ENCODE data around the gene CACNA1S.
A peak's percentile ranks its signal among the peaks of the same experiment; 100 is the strongest.

Gene CACNA1S

GRCh38 chr1:201023920-201024624 lies 88.2 kb downstream of the CACNA1S start:
- DNase-seq = no peak

GRCh38 chr1:201023517-201023902 lies 88.7 kb downstream of the CACNA1S start, which contains the start of gene KIF21B:
TSS of gene KIF21B (minus strand) at chr1:201023714. CDS start at chr1:201023383, 331 bp downstream.
- DNase-seq = peak; percentile 94

- peak; percentile 65 for DNase-seq
These were observed 89.3 kb downstream of the CACNA1S start for GRCh38 chr1:201022820-201023516.

DNA sequence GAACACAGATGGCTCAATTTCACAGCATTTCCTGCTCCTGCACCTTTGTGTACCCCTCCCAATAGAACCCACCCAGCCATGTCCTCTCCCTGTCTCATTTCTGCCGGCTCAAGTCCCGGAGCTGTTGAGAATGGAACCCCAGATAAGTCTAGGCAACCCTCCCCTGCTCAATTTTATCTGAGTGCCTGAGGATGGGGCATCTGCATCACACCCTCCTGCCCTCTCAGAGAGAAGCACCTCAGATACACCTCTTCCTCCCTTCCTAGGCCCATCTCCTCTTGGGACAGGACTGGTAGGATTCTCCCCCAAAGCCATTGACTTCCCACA lies 89.8 kb downstream of the CACNA1S start:
- DNase-seq = no peak

GRCh38 chr1:201021630-201022492 lies 90.4 kb downstream of the CACNA1S start:
- DNase-seq = no peak

- DNase-seq = peak; percentile 56
These were observed 91.3 kb downstream of the CACNA1S start for GRCh38 chr1:201020721-201021629.

DNA sequence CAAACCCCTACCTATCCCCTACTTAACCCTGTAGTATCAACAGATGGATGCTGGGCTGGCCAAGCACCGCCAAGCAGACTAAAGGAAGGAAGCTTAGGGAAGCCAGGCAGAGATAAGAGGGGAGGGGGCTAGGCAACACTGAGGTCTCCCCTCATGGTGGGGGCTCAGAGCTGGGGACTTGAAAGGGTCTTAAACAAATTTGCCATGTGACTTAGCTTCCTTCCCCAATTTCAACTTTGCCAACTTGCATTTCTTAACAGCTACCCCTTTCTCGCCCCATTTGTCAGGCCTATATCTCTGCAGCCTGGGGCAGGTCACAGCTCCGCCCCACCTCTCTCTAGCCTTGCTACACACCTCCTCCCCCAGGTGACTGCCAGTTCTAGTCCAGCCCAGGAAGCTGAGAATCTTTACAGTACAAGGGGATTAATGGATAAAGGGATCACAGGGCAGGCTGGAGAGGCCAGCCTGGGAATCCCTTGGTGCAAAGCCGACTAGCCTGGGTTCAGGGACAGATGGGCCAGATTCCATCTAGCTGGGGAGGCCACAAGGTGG lies 92.1 kb downstream of the CACNA1S start:
- peak; percentile 56 for DNase-seq

GRCh38 chr1:201019321-201019977 lies 92.8 kb downstream of the CACNA1S start:
- DNase-seq = peak; percentile 93

- DNase-seq = no peak
These were observed 94.4 kb downstream of the CACNA1S start for GRCh38 chr1:201017828-201018163.

DNA sequence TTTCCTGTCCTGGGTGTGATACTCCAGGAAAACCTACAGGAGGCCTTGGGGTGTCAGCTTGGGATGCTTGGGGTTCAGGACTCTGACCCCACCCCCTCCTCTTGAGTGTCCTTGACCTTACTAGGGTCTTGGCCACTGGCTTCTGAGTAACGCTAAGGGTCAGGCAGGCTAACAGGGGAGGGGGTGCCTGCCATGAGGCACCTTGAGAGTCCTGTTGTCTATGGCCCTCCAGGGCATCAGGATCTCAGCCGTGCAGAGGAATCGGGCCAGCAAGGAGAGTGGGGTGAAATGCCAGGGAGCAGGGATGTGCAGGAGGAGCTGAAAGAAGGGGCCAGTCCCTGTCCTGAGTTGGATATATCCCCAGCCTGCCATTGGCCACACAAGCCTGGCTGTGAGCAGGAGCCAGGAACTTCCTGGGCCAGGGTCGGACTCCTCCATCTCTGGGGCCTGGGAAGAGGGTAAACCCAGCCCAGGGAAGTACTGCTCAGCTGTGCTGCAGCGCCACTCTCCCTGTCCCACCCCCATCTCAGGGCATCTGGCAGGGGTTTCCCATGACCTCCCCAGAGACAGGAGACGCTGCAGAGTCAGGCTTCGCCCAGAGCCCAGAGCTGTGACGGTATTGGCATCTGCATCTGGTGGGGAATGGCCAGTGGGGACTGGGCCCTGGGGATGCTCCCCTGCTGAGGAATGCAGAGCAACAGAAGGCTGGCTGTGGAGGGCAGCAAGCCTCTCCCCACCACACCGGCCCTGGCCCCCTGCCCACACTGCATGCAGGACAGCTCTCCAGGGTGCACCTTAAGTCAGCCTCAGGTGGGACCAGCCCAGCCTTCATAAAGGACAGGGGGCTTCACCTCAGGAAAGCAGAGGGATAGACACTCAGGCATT lies 95.0 kb downstream of the CACNA1S start:
- no peak for DNase-seq

DNA sequence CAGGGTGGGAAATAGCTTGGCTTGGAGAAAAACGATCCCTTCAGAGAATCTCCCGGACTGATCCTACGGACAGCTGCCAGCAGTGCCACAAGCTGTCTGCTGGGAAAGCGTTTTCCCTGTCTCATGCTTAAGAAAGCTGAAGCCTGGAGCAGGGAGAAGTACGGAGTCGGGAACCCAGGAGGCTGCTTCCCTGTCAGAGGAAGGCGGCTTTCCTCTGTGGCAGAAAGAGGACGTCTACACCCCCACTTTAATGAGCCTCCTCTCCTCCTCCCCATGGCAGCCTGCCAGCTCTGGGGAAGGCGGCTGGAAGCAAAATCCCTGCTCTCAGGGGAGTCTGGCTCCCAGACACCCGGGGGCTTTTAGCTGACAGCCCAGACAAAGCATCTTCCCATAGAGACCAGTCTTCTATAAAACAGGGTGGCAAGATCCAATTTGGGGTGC lies 96.0 kb downstream of the CACNA1S start:
- no peak for DNase-seq

GRCh38 chr1:201015551-201016091 lies 96.6 kb downstream of the CACNA1S start:
- DNase-seq = no peak

GRCh38 chr1:201014816-201015200 lies 97.4 kb downstream of the CACNA1S start:
- DNase-seq = no peak

DNA sequence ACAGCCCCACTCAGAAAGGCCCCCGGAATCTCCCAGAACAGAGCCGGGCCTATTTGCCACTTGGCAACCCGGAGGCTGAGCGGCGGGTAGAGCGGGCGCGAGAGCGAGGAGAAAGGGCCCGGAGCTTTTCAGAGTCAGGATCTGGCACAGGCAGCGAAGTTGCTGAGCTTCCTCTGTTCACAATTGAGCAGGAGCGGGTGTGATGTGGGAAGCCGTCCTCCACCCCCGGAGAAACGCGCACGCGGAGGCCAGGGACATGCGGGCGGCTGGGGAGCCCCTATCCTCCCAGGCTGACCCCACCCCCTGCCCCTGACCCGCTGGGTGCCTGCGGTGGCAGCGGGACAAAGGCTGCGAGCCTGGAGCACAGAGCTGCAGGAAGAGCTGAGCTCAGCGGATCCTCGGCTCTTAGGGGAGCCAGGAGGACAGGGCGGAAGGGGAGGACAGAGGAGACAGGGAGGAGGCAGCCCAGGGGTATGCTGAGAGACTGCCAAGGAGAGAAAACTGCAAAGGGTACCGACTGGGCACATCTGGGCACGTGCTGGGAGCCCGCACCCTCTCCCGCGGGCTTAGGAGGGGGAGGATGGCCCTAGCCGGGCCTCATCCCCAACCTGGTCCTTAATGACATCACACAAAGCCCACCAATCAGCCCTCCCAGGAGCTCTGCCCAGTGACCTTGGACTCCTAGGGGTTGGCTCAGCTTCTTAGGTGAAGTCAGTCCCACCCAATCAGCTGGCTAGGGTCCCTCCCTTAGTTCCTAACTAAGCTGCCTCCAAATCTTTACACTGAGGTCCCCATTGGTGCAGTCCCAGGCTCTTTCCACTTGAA lies 98.0 kb downstream of the CACNA1S start:
- DNase-seq = no peak

- no peak for DNase-seq
These were observed 99.2 kb downstream of the CACNA1S start for GRCh38 chr1:201013031-201013485.

DNA sequence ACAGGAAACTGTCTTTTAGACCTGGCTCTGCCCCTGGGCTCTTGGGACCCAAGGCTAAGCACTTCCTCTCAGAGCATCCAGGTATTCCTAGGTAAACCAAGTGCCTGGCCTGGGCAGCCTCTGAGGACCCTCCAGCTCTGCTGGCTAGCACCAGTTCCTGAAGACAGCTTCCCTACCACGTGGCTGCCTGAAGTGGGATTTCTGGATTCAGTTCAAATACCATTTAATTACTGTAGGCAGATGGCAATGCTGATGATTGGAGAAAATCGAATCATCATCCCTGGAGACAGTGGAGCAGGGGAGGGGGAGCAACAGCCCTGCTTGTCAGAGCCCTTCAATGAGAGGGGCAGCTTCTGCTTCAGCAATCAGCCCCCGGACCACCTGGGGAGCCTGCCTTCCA lies 100.6 kb downstream of the CACNA1S start:
- no peak for DNase-seq

- DNase-seq = no peak
These were observed 102.1 kb downstream of the CACNA1S start for GRCh38 chr1:201009962-201010645.

- DNase-seq = no peak
These were observed 103.4 kb downstream of the CACNA1S start for GRCh38 chr1:201008666-201009360.

Measured in stimulated activated CD4-positive, alpha-beta T cell treated with anti-CD3 and anti-CD28 coated beads, Interleukin-15, amount 100 ng/mL, for 24 hours (primary cell).